Activated CD4-positive, alpha-beta T cell treated with anti-CD3 and anti-CD28 coated beads for 24 hours (primary cell): ENCODE data around the gene UNC13B.

Experiments
- DNase-seq, 2 donors: peaks; one replicate each; pipeline ENCODE4 v3.0.0-alpha.2; 2020; ENCODE audit warnings: low read depth in 2 of 2

The UNC13B gene

GRCh38 chr9:35333551-35333950 is 171.7 kb downstream of the UNC13B start:
- DNase-seq: no peak

- no peak for DNase-seq
Measured at GRCh38 chr9:35335164-35335563, 173.4 kb downstream of the UNC13B start.

- DNase-seq: no peak
Measured at GRCh38 chr9:35338086-35338485, 176.3 kb downstream of the UNC13B start.

- no peak for DNase-seq
Measured at GRCh38 chr9:35338561-35339274, 176.9 kb downstream of the UNC13B start.

- no peak for DNase-seq
Measured at GRCh38 chr9:35340046-35340445, 178.2 kb downstream of the UNC13B start.

- DNase-seq: no peak
Measured at GRCh38 chr9:35341021-35341420, 179.2 kb downstream of the UNC13B start.

- no peak for DNase-seq
Measured at GRCh38 chr9:35341585-35341984, 179.8 kb downstream of the UNC13B start.

GRCh38 chr9:35342221-35342958 is 180.6 kb downstream of the UNC13B start:
- no peak for DNase-seq

GRCh38 chr9:35348109-35348508 is 186.3 kb downstream of the UNC13B start:
- no peak for DNase-seq

- DNase-seq: no peak
Measured at GRCh38 chr9:35349287-35349990, 187.6 kb downstream of the UNC13B start.

GRCh38 chr9:35350212-35350611 is 188.4 kb downstream of the UNC13B start:
- DNase-seq: no peak

GRCh38 chr9:35350827-35351549 is 189.2 kb downstream of the UNC13B start:
- DNase-seq: no peak

- no peak for DNase-seq
Measured at GRCh38 chr9:35353731-35354365, 192.0 kb downstream of the UNC13B start.

GRCh38 chr9:35355939-35356338 is 194.1 kb downstream of the UNC13B start:
- no peak for DNase-seq

GRCh38 chr9:35357116-35357515 is 195.3 kb downstream of the UNC13B start:
- no peak for DNase-seq

GRCh38 chr9:35357826-35358225 is 196.0 kb downstream of the UNC13B start:
- no peak for DNase-seq

GRCh38 chr9:35364817-35365585 is 203.2 kb downstream of the UNC13B start:
- no peak for DNase-seq

- DNase-seq: no peak
Measured at GRCh38 chr9:35366627-35367026, 204.8 kb downstream of the UNC13B start.

GRCh38 chr9:35367451-35367850 is 205.6 kb downstream of the UNC13B start:
- no peak for DNase-seq

GRCh38 chr9:35370241-35370640 is 208.4 kb downstream of the UNC13B start:
- no peak for DNase-seq

GRCh38 chr9:35374436-35374835 is 212.6 kb downstream of the UNC13B start:
- no peak for DNase-seq
